GM12872 (cell line): ENCODE results near the gene LRRC36.

ENCODE experiments used
- CTCF ChIP-seq: IDR thresholded peaks from 3 replicates; pipeline ENCODE4 v1.5.1; 2011; ENCODE audit warnings: low read depth, mild to moderate bottlenecking, low read length, moderate library complexity; ENCODE audit not compliant: insufficient read depth

The LRRC36 gene

GRCh38 chr16:67287960-67288359 is 38.7 kb upstream of the LRRC36 start:
- no peak for TF ChIP-seq CTCF

GRCh38 chr16:67291461-67291860 is 35.2 kb upstream of the LRRC36 start:
- TF ChIP-seq CTCF = no peak

- no peak for TF ChIP-seq CTCF
Measured at GRCh38 chr16:67294171-67294757, 32.4 kb upstream of the LRRC36 start.

- TF ChIP-seq CTCF = no peak
Measured at GRCh38 chr16:67294938-67295361, 31.7 kb upstream of the LRRC36 start.

GRCh38 chr16:67296420-67296819 is 30.2 kb upstream of the LRRC36 start:
- TF ChIP-seq CTCF = no peak

- no peak for TF ChIP-seq CTCF
Measured at GRCh38 chr16:67298277-67298676, 28.3 kb upstream of the LRRC36 start.

GRCh38 chr16:67299269-67299668 is 27.3 kb upstream of the LRRC36 start:
- TF ChIP-seq CTCF = no peak
